ENCODE data around the gene BHLHE23. TPM values are rescaled to one million over a fixed set of nuclear protein-coding genes. Genes with fewer than 3 reads are reported as not detected.

BHLHE23 gene
- total and polyA plus RNA-seq, 4 donors, result not detected

GRCh38 chr20:62998449-62998848 lies 8.3 kb downstream of the BHLHE23 start:
- peaks cover 11 to 81% (median 61%) of the 10 kb centered on the region in 3 donors for H3K27me3 ChIP-seq (ENCODE audit: control insufficient read depth in 3 of 3, insufficient read depth in 3 of 3, low read length in 2 of 3)
- H3K9ac ChIP-seq (ENCODE audit: insufficient read depth in 1 of 2, low read length in 2 of 2), result no peak overlapping the region
- no peak for TF ChIP-seq CTCF (IDR thresholded peaks at IDR 0.05; ENCODE audit: control extremely low read depth, extremely low read depth)
- no peak overlapping the region for H3K4me3 ChIP-seq
- DNase-seq, result no peak
- peaks cover 0 to 8% (median 0%) of the 10 kb centered on the region in 4 donors for H3K9me3 ChIP-seq (ENCODE audit: control insufficient read depth in 4 of 4, insufficient read depth in 3 of 4, low read length in 3 of 4)
- 70 to 76% methylated on average over 5 of the region's 5 CpGs for WGBS, 2 donors
- no peak overlapping the region for H3K27ac ChIP-seq (ENCODE audit: low read depth in 1 of 2, low read length in 1 of 2)
- ATAC-seq (ENCODE audit: insufficient read depth, low FRiP score), result no peak
- no peaks in the 10 kb centered on the region for H3K4me1 ChIP-seq (ENCODE audit: control insufficient read depth in 5 of 5, insufficient read depth in 5 of 5, low read length in 5 of 5)
- H3K36me3 ChIP-seq (ENCODE audit: control insufficient read depth in 4 of 4, insufficient read depth in 4 of 4, low read length in 4 of 4), result no peaks in the 10 kb centered on the region

GRCh38 chr20:62997417-62998035 lies 9.2 kb downstream of the BHLHE23 start:
- WGBS, 2 donors, result 22 to 28% methylated on average over 20 of the region's 20 CpGs

GRCh38 chr20:62996596-62996982 lies 10.2 kb downstream of the BHLHE23 start:
- peaks cover 0 to 8% (median 0%) of the 10 kb centered on the region in 4 donors for H3K9me3 ChIP-seq (ENCODE audit: control insufficient read depth in 4 of 4, insufficient read depth in 3 of 4, low read length in 3 of 4)
- no peaks in the 10 kb centered on the region for H3K4me1 ChIP-seq (ENCODE audit: control insufficient read depth in 5 of 5, insufficient read depth in 5 of 5, low read length in 5 of 5)
- H3K27ac ChIP-seq (ENCODE audit: low read depth in 1 of 2, low read length in 1 of 2), result no peak overlapping the region
- H3K27me3 ChIP-seq (ENCODE audit: control insufficient read depth in 3 of 3, insufficient read depth in 3 of 3, low read length in 2 of 3), result peaks cover 11 to 69% (median 46%) of the 10 kb centered on the region in 3 donors
- DNase-seq (no peak), ATAC-seq (ENCODE audit: insufficient read depth, low FRiP score) (no peak)
- no peaks in the 10 kb centered on the region for H3K36me3 ChIP-seq (ENCODE audit: control insufficient read depth in 4 of 4, insufficient read depth in 4 of 4, low read length in 4 of 4)
- WGBS, 2 donors, result 87 to 90% methylated on average over 14 of the region's 14 CpGs
- H3K4me3 ChIP-seq, result no peak overlapping the region
- H3K9ac ChIP-seq (ENCODE audit: insufficient read depth in 1 of 2, low read length in 2 of 2), result no peak overlapping the region
- no peak for TF ChIP-seq CTCF (IDR thresholded peaks at IDR 0.05; ENCODE audit: control extremely low read depth, extremely low read depth)

More at GRCh38 chr20:62997417-62998035, 9.2 kb downstream of the BHLHE23 start:
- Histone ChIP-seq H3K9ac (ENCODE audit: insufficient read depth in 1 of 2, low read length in 2 of 2) (no peak overlapping the region), H3K27ac (ENCODE audit: low read depth in 1 of 2, low read length in 1 of 2) (no peak overlapping the region), H3K36me3 (ENCODE audit: control insufficient read depth in 4 of 4, insufficient read depth in 4 of 4, low read length in 4 of 4) (no peaks in the 10 kb centered on the region), H3K4me1 (ENCODE audit: control insufficient read depth in 5 of 5, insufficient read depth in 5 of 5, low read length in 5 of 5) (no peaks in the 10 kb centered on the region), H3K4me3 (no peak overlapping the region), H3K27me3 (ENCODE audit: control insufficient read depth in 3 of 3, insufficient read depth in 3 of 3, low read length in 2 of 3) (peaks cover 11 to 75% (median 52%) of the 10 kb centered on the region in 3 donors), H3K9me3 (ENCODE audit: control insufficient read depth in 4 of 4, insufficient read depth in 3 of 4, low read length in 3 of 4) (peaks cover 0 to 8% (median 0%) of the 10 kb centered on the region in 4 donors)
- DNase-seq (no peak), ATAC-seq (ENCODE audit: insufficient read depth, low FRiP score) (no peak)
- no peak for TF ChIP-seq CTCF (IDR thresholded peaks at IDR 0.05; ENCODE audit: control extremely low read depth, extremely low read depth)
